Keratinocyte (primary cell): ENCODE results near the gene MYH10. TPM values are rescaled to one million over a fixed set of nuclear protein-coding genes. Genes with fewer than 3 reads are reported as not detected.

Source experiments
- DNase-seq: peaks from one replicate; pipeline ENCODE4 v3.0.0-alpha.2; 2011; ENCODE audit warnings: low read depth, missing footprints, low spot score
- FAIRE-seq: peaks from 2 replicates; lab custom pipeline; 2011; peaks lifted over from hg19 to GRCh38; lab: Jason Lieb, UNC
- H2AFZ ChIP-seq: 2 replicates; pipeline ENCODE4 v1.6.0; 2012; ENCODE audit warnings: low read length, control low read depth, inconsistent platforms; ENCODE audit not compliant: control insufficient read depth
- H3K27ac ChIP-seq: 2 replicates; pipeline ENCODE4 v1.5.1; 2011; ENCODE audit warnings: low read length; ENCODE audit not compliant: control insufficient read depth, insufficient read depth
- H3K27me3 ChIP-seq: 3 replicates; pipeline ENCODE4 v1.6.0; 2011; ENCODE audit warnings: low read length; ENCODE audit not compliant: control insufficient read depth, insufficient read depth; ENCODE audit errors: extremely low read depth
- H3K36me3 ChIP-seq, 2 experiments: 2 replicates in 1 of 2; 3 replicates in 1 of 2; pipeline ENCODE4 v1.5.1; 2011; ENCODE audit warnings: low read length in 2 of 2, mild to moderate bottlenecking in 1 of 2; ENCODE audit not compliant: control insufficient read depth in 2 of 2, insufficient read depth in 2 of 2; ENCODE audit errors: extremely low read depth in 1 of 2
- H3K4me1 ChIP-seq: 3 replicates; pipeline ENCODE4 v1.5.1; 2011; ENCODE audit warnings: low read length; ENCODE audit not compliant: control insufficient read depth, insufficient read depth; ENCODE audit errors: extremely low read depth
- H3K4me2 ChIP-seq: 3 replicates; pipeline ENCODE4 v1.6.0; 2011; ENCODE audit warnings: low read depth, low read length; ENCODE audit not compliant: control insufficient read depth, insufficient read depth; ENCODE audit errors: extremely low read depth
- H3K4me3 ChIP-seq, 3 experiments: fragments of 200-600 bp in 1 of 3; sonication (generic) in 1 of 3; 2 replicates in 2 of 3; 3 replicates in 1 of 3; pipeline ENCODE4 v1.5.1; 2011 to 2016; ENCODE audit warnings: low read length in 3 of 3, mild to moderate bottlenecking in 3 of 3, control low read depth in 2 of 3, inconsistent platforms in 1 of 3, low read depth in 1 of 3, mixed read lengths in 1 of 3, mixed run types in 1 of 3, moderate library complexity in 1 of 3; ENCODE audit not compliant: control insufficient read depth in 2 of 3, insufficient read depth in 2 of 3; ENCODE audit errors: extremely low read depth in 1 of 3
- H3K79me2 ChIP-seq: 2 replicates; pipeline ENCODE4 v1.6.0; 2012; ENCODE audit warnings: low read length; ENCODE audit not compliant: control insufficient read depth, insufficient read depth
- H3K9ac ChIP-seq: 3 replicates; pipeline ENCODE4 v1.6.0; 2011; ENCODE audit warnings: low read length; ENCODE audit not compliant: control insufficient read depth, insufficient read depth; ENCODE audit errors: extremely low read depth
- H3K9me1 ChIP-seq: 3 replicates; pipeline ENCODE4 v1.6.0; 2011; ENCODE audit warnings: low read length; ENCODE audit not compliant: control insufficient read depth, insufficient read depth; ENCODE audit errors: extremely low read depth
- H3K9me3 ChIP-seq: 2 replicates; pipeline ENCODE4 v1.5.1; 2012; ENCODE audit warnings: low read depth, low read length; ENCODE audit not compliant: control insufficient read depth
- H4K20me1 ChIP-seq: 3 replicates; pipeline ENCODE4 v1.6.0; 2011; ENCODE audit warnings: low read length; ENCODE audit not compliant: control insufficient read depth, insufficient read depth; ENCODE audit errors: extremely low read depth
- CTCF ChIP-seq, 3 experiments: IDR thresholded peaks in 1 of 3; conservative IDR thresholded peaks in 1 of 3; optimal IDR thresholded peaks in 1 of 3; 2 replicates in 2 of 3; 3 replicates in 1 of 3; pipeline versions ENCODE3 to v1.5.1; 2011; ENCODE audit warnings: low read length in 3 of 3, mild to moderate bottlenecking in 3 of 3, moderate library complexity in 2 of 3, control low read depth in 1 of 3, inconsistent platforms in 1 of 3; ENCODE audit not compliant: insufficient read depth in 2 of 3; ENCODE audit errors: extremely low read depth in 1 of 3
- EZH2 ChIP-seq: IDR thresholded peaks from one replicate; pipeline ENCODE4 v1.6.1; 2012; ENCODE audit warnings: inconsistent platforms, mild to moderate bottlenecking, low read length, moderate library complexity
- dilution Hi-C: fragments of 300-500 bp; cut with MboI; formaldehyde crosslinking; loops from one replicate; pipeline ENCODE4 v1.7.0; 2020; ENCODE audit warnings: low sequenced_read_pairs; ENCODE audit not compliant: extremely low pct_ligation_motif_present
- polyA plus RNA-seq, 5 experiments: library from polyadenylated mRNA; depleted of rRNA in 3 of 5; stranded (reverse) in 3 of 5; stranded (forward) in 1 of 5; unstranded in 1 of 5; fragments of >200 nt; gene quantifications; 1 replicate in 1 of 5; 2 replicates in 3 of 5; 3 replicates in 1 of 5; pipeline versions ENCODE4 v1.2.1 to v1.2.3, GENCODE V29; 2011 to 2012; ENCODE audit warnings: missing spikeins in 2 of 5, low read depth in 1 of 5, low replicate concordance in 1 of 5

The MYH10 gene
- polyA plus RNA-seq, 1 donor (not counting 4 experiments of a cell fraction or from before 2014, with no cell fraction given): 21.2 TPM

- TF ChIP-seq EZH2 (no peak), CTCF (optimal IDR thresholded peaks at IDR 0.05 in 1 of 3, IDR thresholded peaks at IDR 0.05 in 1 of 3, conservative IDR thresholded peaks at IDR 0.05 in 1 of 3; ENCODE audit: extremely low read depth in 1 of 3, insufficient read depth in 2 of 3, low read length in 3 of 3) (no peak)
- Histone ChIP-seq H3K27me3 (no peaks in the 10 kb centered on the region), H3K36me3 (peaks cover 13 to 19% of the 10 kb centered on the region in 2 experiments), H3K79me2 (no peaks in the 10 kb centered on the region), H3K9ac (no peak overlapping the region), H3K4me2 (no peak overlapping the region), H4K20me1 (no peaks in the 10 kb centered on the region), H3K9me3 (no peaks in the 10 kb centered on the region), H2AFZ (no peak overlapping the region), H3K4me3 (no peak overlapping the region), H3K9me1 (no peaks in the 10 kb centered on the region), H3K4me1 (no peaks in the 10 kb centered on the region), H3K27ac (no peak overlapping the region)
- dilution Hi-C loops: no loop called here
- DNase-seq: no peak
- no peak for FAIRE-seq
These were observed 142.8 kb downstream of the MYH10 start for GRCh38 chr17:8487743-8488142.

- DNase-seq (no peak), FAIRE-seq (no peak)
- dilution Hi-C loops: no loop called here
- Histone ChIP-seq H3K27me3 (no peaks in the 10 kb centered on the region), H2AFZ (no peak overlapping the region), H3K27ac (no peak overlapping the region), H3K4me1 (no peaks in the 10 kb centered on the region), H3K9me3 (no peaks in the 10 kb centered on the region), H3K36me3 (peaks cover 13 to 22% of the 10 kb centered on the region in 2 experiments), H3K9me1 (no peaks in the 10 kb centered on the region), H4K20me1 (no peaks in the 10 kb centered on the region), H3K79me2 (no peaks in the 10 kb centered on the region), H3K9ac (no peak overlapping the region), H3K4me3 (no peak overlapping the region), H3K4me2 (no peak overlapping the region)
- no peak for TF ChIP-seq CTCF (optimal IDR thresholded peaks at IDR 0.05 in 1 of 3, IDR thresholded peaks at IDR 0.05 in 1 of 3, conservative IDR thresholded peaks at IDR 0.05 in 1 of 3; ENCODE audit: extremely low read depth in 1 of 3, insufficient read depth in 2 of 3, low read length in 3 of 3)
- TF ChIP-seq EZH2: no peak
These were observed 143.3 kb downstream of the MYH10 start for GRCh38 chr17:8487130-8487645.
